CD4-positive, alpha-beta T cell treated with Interleukin-17A for 1 hour (primary cell): Measurements from ENCODE around the gene POLG.

Source experiments
- DNase-seq: peaks from one replicate; pipeline ENCODE4 v3.0.0-alpha.2; 2020

POLG gene

GRCh38 chr15:89356634-89357298 is 22.1 kb upstream of the POLG start:
- peak; percentile 20 for DNase-seq

- DNase-seq = no peak
Measured at GRCh38 chr15:89353991-89354390, 19.4 kb upstream of the POLG start.

GRCh38 chr15:89352476-89352875 is 17.9 kb upstream of the POLG start:
- no peak for DNase-seq

- DNase-seq = no peak
Measured at GRCh38 chr15:89349206-89349558, 14.6 kb upstream of the POLG start.

GRCh38 chr15:89346516-89347231 is 12.1 kb upstream of the POLG start:
- DNase-seq = no peak

GRCh38 chr15:89345248-89345647 is 10.6 kb upstream of the POLG start:
- no peak for DNase-seq

GRCh38 chr15:89342840-89343239 is 8.2 kb upstream of the POLG start:
- no peak for DNase-seq

- DNase-seq = no peak
Measured at GRCh38 chr15:89341316-89342005, 6.8 kb upstream of the POLG start.

- no peak for DNase-seq
Measured at GRCh38 chr15:89340573-89340972, 5.9 kb upstream of the POLG start.

GRCh38 chr15:89338036-89338435 is 3.4 kb upstream of the POLG start:
- DNase-seq = no peak

GRCh38 chr15:89335298-89336041 is 846 bp upstream of the POLG start:
- DNase-seq = peak; percentile 55

GRCh38 chr15:89333959-89334509 is 590 bp downstream of the POLG start:
- no peak for DNase-seq

GRCh38 chr15:89333011-89333860 is 1.4 kb downstream of the POLG start:
- no peak for DNase-seq

- no peak for DNase-seq
Measured at GRCh38 chr15:89332446-89332845, 2.2 kb downstream of the POLG start.

GRCh38 chr15:89330881-89331595 is 3.6 kb downstream of the POLG start:
- DNase-seq = no peak

- DNase-seq = no peak
Measured at GRCh38 chr15:89330119-89330518, 4.5 kb downstream of the POLG start.

GRCh38 chr15:89329329-89330084 is 5.1 kb downstream of the POLG start:
- DNase-seq = peak; percentile 45

GRCh38 chr15:89328398-89329254 is 6.0 kb downstream of the POLG start:
- DNase-seq = no peak

- DNase-seq = no peak
Measured at GRCh38 chr15:89327113-89327512, 7.5 kb downstream of the POLG start.

GRCh38 chr15:89326316-89326715 is 8.3 kb downstream of the POLG start:
- no peak for DNase-seq
